Ishikawa (cell line): ENCODE data around the gene NPAS2.

Experiments used
- CREB1 ChIP-seq: IDR thresholded peaks from 2 replicates; pipeline ENCODE4 v1.6.1; 2012; ENCODE audit warnings: low read depth
- EGR1 ChIP-seq: IDR thresholded peaks from 2 replicates; pipeline ENCODE4 v1.6.1; 2012
- TF ChIP-seq, protein P1 (sequence below): IDR thresholded peaks from 2 replicates; pipeline ENCODE4 v1.6.1; 2012

DNA sequence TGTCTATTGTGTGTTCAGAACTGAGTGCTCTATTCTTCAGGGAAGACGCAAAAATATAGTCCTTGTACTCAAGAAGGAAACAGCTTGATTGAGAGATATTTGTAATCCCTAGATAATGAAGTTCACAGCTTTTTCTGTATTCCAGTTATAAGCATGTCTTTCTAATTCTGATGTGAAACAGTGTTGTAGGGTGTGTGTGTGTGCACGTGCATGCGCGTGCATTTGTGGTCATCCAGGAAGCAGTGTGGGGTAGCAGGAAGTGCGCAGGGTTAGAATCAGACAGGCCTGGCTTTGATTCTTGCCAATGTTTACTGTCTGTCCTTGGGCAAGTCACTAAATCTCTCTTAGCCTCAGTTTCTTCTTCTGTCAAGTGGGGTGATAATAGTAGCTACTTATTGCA is 87.9 kb downstream of the NPAS2 start:
- TF ChIP-seq EGR1 = no peak
- TF ChIP-seq CREB1 = no peak
- TF ChIP-seq, protein P1, sequence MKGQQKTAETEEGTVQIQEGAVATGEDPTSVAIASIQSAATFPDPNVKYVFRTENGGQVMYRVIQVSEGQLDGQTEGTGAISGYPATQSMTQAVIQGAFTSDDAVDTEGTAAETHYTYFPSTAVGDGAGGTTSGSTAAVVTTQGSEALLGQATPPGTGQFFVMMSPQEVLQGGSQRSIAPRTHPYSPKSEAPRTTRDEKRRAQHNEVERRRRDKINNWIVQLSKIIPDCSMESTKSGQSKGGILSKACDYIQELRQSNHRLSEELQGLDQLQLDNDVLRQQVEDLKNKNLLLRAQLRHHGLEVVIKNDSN = no peak
